PFSK-1 (cell line): ENCODE results near the gene WDR4. TPM values are rescaled to one million over a fixed set of nuclear protein-coding genes. Genes with fewer than 3 reads are reported as not detected.

Experiments used
- FOXP2 ChIP-seq: optimal IDR thresholded peaks from 2 replicates; pipeline ENCODE3; 2011; ENCODE audit warnings: borderline replicate concordance, control low read depth, inconsistent platforms; ENCODE audit not compliant: insufficient read depth; ENCODE audit errors: extremely low read length, extremely low read depth
- POLR2AphosphoS5 ChIP-seq: IDR thresholded peaks from 2 replicates; pipeline ENCODE4 v1.6.1; 2012; ENCODE audit warnings: low read depth, mild to moderate bottlenecking, control low read depth, low read length, moderate library complexity
- SIN3A ChIP-seq: IDR thresholded peaks from 2 replicates; pipeline ENCODE4 v1.6.1; 2012; ENCODE audit warnings: mild to moderate bottlenecking, low read length, moderate library complexity, borderline replicate concordance; ENCODE audit not compliant: insufficient read depth
- TAF1 ChIP-seq: IDR thresholded peaks from 2 replicates; pipeline ENCODE4 v1.6.1; 2012; ENCODE audit warnings: low read length, control low read depth, borderline replicate concordance; ENCODE audit not compliant: insufficient read depth
- polyA plus RNA-seq: library from polyadenylated mRNA; unstranded; fragments of >200 nt; gene quantifications from one replicate; pipeline ENCODE4 v1.2.1, GENCODE V29; 2012; ENCODE audit warnings: low read depth, missing spikeins; ENCODE audit not compliant: insufficient read length
- TF ChIP-seq, protein P1 (sequence below), 2 experiments: IDR thresholded peaks; 2 replicates each; pipeline versions ENCODE4 v1.6.1 to v1.8.0; 2011 to 2012; ENCODE audit warnings: low read depth in 2 of 2, low read length in 2 of 2, control low read depth in 1 of 2, inconsistent platforms in 1 of 2, mild to moderate bottlenecking in 1 of 2, moderate library complexity in 1 of 2; ENCODE audit not compliant: insufficient read depth in 1 of 2

Gene WDR4, protein sequence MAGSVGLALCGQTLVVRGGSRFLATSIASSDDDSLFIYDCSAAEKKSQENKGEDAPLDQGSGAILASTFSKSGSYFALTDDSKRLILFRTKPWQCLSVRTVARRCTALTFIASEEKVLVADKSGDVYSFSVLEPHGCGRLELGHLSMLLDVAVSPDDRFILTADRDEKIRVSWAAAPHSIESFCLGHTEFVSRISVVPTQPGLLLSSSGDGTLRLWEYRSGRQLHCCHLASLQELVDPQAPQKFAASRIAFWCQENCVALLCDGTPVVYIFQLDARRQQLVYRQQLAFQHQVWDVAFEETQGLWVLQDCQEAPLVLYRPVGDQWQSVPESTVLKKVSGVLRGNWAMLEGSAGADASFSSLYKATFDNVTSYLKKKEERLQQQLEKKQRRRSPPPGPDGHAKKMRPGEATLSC
- polyA plus RNA-seq: 52.9 TPM

DNA sequence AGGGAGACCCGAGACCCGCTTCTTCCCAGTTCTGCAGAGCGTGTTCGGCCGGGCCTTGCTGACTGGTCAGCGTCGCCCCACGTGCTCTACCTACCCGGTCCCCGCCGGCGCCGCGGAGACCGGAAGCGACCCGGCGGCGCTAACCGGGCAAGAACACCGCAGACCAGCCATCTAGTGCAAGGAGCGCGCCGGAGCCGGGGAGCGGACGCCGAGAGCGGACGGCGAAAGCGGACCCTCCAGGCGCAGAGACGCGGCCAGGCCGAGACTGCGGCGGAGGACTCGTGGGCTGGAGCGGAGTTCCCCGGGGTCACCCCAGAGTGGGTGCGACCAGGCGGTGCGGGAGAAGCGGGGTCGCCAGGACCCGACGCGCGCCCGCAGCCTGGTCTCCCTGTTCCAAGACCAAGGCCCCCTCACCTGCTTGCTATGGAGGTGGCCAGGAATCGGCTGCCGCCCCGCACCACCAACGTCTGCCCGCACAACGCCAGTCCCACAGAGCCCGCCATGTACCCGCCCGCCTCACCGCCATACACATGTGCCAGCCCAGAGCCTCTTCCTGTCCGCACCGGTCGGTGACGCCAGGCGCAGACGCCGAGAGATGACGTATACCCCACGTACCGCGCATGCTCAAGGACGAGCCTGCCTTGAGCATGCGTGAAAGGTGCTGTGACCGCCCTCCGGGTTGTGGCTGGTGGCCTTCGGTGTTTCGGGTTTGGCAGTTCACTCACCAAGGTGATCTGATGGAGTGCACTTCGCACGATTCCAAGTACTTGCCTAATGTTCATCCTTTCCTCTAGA lies at the start of gene WDR4:
Gene WDR4 (minus strand): TSS at position 547 of the 795 bp plus-strand sequence. CDS start 44 bp downstream, at position 503.
- peak; percentile 96 for TF ChIP-seq SIN3A
- TF ChIP-seq FOXP2: peak; percentile 92
- TF ChIP-seq TAF1: peak; percentile 96
- TF ChIP-seq, protein P1, sequence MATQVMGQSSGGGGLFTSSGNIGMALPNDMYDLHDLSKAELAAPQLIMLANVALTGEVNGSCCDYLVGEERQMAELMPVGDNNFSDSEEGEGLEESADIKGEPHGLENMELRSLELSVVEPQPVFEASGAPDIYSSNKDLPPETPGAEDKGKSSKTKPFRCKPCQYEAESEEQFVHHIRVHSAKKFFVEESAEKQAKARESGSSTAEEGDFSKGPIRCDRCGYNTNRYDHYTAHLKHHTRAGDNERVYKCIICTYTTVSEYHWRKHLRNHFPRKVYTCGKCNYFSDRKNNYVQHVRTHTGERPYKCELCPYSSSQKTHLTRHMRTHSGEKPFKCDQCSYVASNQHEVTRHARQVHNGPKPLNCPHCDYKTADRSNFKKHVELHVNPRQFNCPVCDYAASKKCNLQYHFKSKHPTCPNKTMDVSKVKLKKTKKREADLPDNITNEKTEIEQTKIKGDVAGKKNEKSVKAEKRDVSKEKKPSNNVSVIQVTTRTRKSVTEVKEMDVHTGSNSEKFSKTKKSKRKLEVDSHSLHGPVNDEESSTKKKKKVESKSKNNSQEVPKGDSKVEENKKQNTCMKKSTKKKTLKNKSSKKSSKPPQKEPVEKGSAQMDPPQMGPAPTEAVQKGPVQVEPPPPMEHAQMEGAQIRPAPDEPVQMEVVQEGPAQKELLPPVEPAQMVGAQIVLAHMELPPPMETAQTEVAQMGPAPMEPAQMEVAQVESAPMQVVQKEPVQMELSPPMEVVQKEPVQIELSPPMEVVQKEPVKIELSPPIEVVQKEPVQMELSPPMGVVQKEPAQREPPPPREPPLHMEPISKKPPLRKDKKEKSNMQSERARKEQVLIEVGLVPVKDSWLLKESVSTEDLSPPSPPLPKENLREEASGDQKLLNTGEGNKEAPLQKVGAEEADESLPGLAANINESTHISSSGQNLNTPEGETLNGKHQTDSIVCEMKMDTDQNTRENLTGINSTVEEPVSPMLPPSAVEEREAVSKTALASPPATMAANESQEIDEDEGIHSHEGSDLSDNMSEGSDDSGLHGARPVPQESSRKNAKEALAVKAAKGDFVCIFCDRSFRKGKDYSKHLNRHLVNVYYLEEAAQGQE (IDR thresholded peaks at IDR 0.05; ENCODE audit: insufficient read depth in 1 of 2, low read depth in 2 of 2, low read length in 2 of 2): peak in 1 of 2 experiments; percentile 55; a peak in 3 of 4 replicates
- peak; percentile 97 for TF ChIP-seq POLR2AphosphoS5

DNA sequence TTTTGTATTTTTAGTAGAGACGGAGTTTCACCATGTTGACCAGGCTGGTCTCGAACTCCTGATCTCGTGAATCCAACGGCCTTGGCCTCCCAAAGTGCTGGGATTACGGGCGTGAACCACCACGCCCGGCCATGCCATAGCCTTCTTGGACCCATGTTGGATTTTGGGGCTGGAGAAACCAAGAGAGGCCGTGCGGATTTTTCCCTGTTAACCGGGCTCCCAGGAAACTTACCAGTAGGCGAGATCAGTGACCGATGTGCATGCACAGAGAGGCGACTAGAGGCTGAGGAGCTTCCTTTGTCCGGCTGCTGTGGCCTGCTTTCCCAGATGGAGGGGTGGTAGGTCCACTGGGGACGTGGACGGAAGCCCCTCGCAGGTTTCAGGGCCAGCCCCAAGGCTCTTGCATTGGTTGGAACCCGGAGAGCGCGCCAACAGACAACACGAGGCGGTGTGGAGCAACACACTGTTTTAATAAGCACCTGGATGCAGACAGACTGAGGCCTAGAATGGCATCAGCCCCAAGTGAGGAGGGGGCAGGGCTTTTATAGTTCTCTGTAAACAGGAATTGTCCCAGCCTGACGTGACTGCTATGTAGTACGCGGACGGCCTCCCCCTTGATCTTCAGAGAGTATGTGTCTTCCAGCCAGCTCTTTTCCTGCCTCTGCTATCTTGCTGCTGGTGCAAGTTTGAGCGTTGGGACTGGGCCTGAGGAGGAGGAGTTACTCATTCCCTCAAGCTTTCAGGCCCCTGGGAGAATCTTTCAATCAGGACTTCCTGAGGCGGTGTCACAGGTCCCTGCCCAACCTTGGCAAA lies 46.0 kb upstream of the WDR4 start, which contains the start of gene ERVH48-1:
Gene ERVH48-1 (minus strand): TSS at position 517 of the 813 bp plus-strand sequence. CDS start 6,624 bp downstream, outside the sequence.
- peak; percentile 47; the same call in 1 of the 2 replicates for TF ChIP-seq TAF1
- TF ChIP-seq FOXP2: peak; percentile 88
- TF ChIP-seq, protein P1 (IDR thresholded peaks at IDR 0.05; ENCODE audit: insufficient read depth in 1 of 2, low read depth in 2 of 2, low read length in 2 of 2): no peak; a peak in 1 of 4 replicates
- TF ChIP-seq SIN3A: no peak
- peak; percentile 45; the same call in 1 of the 2 replicates for TF ChIP-seq POLR2AphosphoS5

DNA sequence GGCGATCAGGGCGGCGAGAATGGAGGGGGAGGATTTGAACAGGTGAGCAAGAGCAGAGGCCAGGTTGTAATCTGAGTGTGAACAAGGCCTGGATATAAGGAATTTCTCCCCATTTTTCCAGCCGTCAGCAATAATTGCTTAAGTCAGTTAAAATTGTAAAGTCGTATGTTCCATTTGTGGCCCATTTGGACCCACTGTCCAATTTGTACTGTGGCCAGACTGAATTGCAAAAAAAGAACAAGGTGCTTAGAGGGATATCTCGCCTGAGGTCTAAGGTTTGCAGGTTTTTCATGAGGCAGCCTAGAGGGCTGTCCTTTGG lies 45.1 kb upstream of the WDR4 start:
- TF ChIP-seq FOXP2: no peak
- no peak for TF ChIP-seq TAF1
- TF ChIP-seq, protein P1 (IDR thresholded peaks at IDR 0.05; ENCODE audit: insufficient read depth in 1 of 2, low read depth in 2 of 2, low read length in 2 of 2): no peak
- no peak for TF ChIP-seq SIN3A
- no peak for TF ChIP-seq POLR2AphosphoS5

DNA sequence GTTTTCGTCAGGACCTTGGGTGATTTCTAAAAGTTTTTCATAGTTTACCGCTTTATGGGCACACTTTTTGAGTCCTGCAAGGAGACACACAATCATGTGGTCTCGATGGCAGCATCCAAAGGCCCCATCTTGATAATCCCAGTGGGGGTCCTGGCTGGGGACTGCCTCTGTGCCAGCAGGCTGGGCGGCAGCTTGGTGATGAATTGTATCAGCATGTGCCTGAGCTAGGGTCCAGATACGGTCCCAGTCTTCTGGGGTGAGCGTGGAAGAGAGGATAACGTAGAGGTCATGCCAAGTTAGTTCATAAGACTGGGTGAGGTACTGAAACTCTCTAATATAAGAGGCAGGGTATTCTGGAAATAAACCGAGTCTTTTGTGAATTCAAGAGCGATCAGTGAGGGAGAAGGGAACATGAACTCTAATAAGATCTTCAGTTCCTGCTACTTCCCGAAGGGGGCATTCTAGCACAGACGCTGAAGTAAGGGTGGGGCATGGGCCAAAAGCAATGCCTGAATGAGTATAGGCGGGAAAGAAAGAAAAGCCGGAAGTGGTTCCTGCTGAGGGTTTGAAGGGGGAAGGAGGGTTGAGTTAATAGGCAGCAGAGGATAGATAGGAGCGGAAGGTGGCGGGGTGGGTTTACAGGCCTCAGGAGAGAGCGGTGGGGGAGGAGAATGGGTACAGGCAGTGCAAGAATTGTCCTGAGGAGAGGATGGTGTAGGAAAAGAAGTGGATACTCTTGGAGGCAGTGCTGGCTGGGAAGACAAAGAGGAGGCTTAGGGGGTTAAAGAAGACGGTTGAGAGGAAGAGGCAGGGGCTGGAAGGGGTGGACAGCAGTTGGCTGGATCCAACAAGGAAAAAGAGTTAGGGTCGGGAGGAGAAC lies 44.5 kb upstream of the WDR4 start:
- 0 out of 2 replicates have a peak, but pooled peaks have one; percentile 30 for TF ChIP-seq TAF1
- peak; percentile 60; the same call in 1 of the 2 replicates for TF ChIP-seq POLR2AphosphoS5
- TF ChIP-seq SIN3A: no peak
